ENCODE results near the gene BATF2. TPM values are rescaled to one million over a fixed set of nuclear protein-coding genes. Genes with fewer than 3 reads are reported as not detected.

Gene BATF2
- total RNA-seq, 6 experiments from 2014 or later: 1.9 to 2.5 (median 2.3) TPM

- DNase-seq (peak; percentile 86 to 91 (median 89)), ATAC-seq (peak; percentile 80 to 95 (median 88))
- no peaks in the 10 kb centered on the region for H3K27me3 ChIP-seq
- TF ChIP-seq, protein P1, sequence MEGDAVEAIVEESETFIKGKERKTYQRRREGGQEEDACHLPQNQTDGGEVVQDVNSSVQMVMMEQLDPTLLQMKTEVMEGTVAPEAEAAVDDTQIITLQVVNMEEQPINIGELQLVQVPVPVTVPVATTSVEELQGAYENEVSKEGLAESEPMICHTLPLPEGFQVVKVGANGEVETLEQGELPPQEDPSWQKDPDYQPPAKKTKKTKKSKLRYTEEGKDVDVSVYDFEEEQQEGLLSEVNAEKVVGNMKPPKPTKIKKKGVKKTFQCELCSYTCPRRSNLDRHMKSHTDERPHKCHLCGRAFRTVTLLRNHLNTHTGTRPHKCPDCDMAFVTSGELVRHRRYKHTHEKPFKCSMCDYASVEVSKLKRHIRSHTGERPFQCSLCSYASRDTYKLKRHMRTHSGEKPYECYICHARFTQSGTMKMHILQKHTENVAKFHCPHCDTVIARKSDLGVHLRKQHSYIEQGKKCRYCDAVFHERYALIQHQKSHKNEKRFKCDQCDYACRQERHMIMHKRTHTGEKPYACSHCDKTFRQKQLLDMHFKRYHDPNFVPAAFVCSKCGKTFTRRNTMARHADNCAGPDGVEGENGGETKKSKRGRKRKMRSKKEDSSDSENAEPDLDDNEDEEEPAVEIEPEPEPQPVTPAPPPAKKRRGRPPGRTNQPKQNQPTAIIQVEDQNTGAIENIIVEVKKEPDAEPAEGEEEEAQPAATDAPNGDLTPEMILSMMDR (IDR thresholded peaks at IDR 0.05): no peak
- no peak for TF ChIP-seq POLR2A (IDR thresholded peaks at IDR 0.05)
- intact Hi-C loops (cut with DNase I): no loop called here
- WGBS (ENCODE audit: insufficient coverage, low coverage, low lambda C conversion rate, missing lambda C conversion rate): 0% methylated on average over 7 of the region's 69 CpGs
- H3K4me1 ChIP-seq: peaks cover 0 to 10% (median 0%) of the 10 kb centered on the region in 4 donors
- H3K4me3 ChIP-seq: peak within 1 kb of the TSS; percentile 27 to 47 (median 44)
- no peak within 1 kb of the TSS for H3K27ac ChIP-seq
- no peaks in the 10 kb centered on the region for H3K36me3 ChIP-seq
- no peaks in the 10 kb centered on the region for H3K9me3 ChIP-seq
Measured at GRCh38 chr11:64971421-64972233, 25.1 kb downstream of the BATF2 start, which contains the start of gene MAJIN. Gene MAJIN (minus strand): TSS chr11:64972108. CDS start chr11:64959405, 12,703 bp downstream.

DNA sequence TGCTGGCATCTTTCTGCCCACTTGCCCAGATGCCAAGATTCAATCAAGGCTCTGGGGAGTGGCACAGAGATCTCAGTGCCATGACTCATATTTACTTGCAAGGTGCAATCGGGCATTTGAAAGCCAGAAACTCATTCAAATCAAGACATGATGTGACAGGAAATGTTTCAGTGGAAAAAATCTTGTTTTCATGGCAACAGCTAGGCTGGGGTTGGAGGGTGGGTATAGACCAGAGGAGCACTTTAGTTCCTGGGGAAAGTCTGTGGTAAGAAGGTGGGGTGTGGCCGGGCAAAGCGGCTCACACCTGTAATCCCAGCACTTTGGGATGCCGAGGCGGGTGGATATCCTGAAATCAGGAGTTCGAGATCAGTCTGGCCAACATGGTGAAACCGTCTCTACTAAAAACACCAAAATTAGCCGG lies 26.0 kb downstream of the BATF2 start:
- 84% methylated on average over 8 of the region's 8 CpGs for WGBS (ENCODE audit: insufficient coverage, low coverage, low lambda C conversion rate, missing lambda C conversion rate)
- intact Hi-C loops (cut with DNase I): no loop called here
- TF ChIP-seq, protein P1 (IDR thresholded peaks at IDR 0.05): no peak
- no peak for TF ChIP-seq POLR2A (IDR thresholded peaks at IDR 0.05)
- Histone ChIP-seq H3K4me3 (no peak overlapping the region), H3K4me1 (peaks cover 0 to 10% (median 0%) of the 10 kb centered on the region in 4 donors), H3K9me3 (no peaks in the 10 kb centered on the region), H3K27me3 (no peaks in the 10 kb centered on the region), H3K27ac (no peak overlapping the region), H3K36me3 (no peaks in the 10 kb centered on the region)
- DNase-seq (peak in 1 of 3 donors; percentile 20), ATAC-seq (no peak)

DNA sequence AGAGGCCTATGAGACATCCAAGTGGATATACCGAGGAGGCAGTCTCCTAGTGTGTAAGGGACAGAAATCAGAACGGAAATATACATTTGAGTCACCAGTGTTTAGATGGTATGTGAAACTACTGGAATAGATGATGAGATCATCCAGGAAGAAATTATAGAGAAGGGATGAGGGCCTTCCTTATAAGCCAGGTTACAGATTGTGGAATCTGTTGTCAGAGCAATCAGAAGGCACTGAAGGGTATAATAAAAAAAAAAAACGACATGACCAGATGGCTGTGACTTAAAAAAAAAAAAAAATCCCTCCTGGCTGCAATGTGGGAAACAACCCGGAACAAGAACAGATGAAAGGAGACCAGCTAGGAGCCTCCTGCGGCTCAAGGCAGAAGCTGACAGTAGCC lies 27.6 kb downstream of the BATF2 start:
- intact Hi-C loops (cut with DNase I): no loop called here
- WGBS (ENCODE audit: insufficient coverage, low coverage, low lambda C conversion rate, missing lambda C conversion rate): 63% methylated on average over 5 of the region's 5 CpGs
- H3K27me3 ChIP-seq: no peaks in the 10 kb centered on the region
- H3K9me3 ChIP-seq: no peaks in the 10 kb centered on the region
- DNase-seq (no peak), ATAC-seq (no peak)
- no peak overlapping the region for H3K27ac ChIP-seq
- H3K4me1 ChIP-seq: peaks cover 0 to 10% (median 0%) of the 10 kb centered on the region in 4 donors
- TF ChIP-seq, protein P1 (IDR thresholded peaks at IDR 0.05): no peak
- no peak for TF ChIP-seq POLR2A (IDR thresholded peaks at IDR 0.05)
- no peak overlapping the region for H3K4me3 ChIP-seq
- no peaks in the 10 kb centered on the region for H3K36me3 ChIP-seq

GRCh38 chr11:64967375-64967774 lies 29.4 kb downstream of the BATF2 start:
- no peaks in the 10 kb centered on the region for H3K36me3 ChIP-seq
- H3K27ac ChIP-seq: no peak overlapping the region
- no peak overlapping the region for H3K4me3 ChIP-seq
- intact Hi-C loops (cut with DNase I): no loop called here
- TF ChIP-seq POLR2A (IDR thresholded peaks at IDR 0.05): no peak
- TF ChIP-seq, protein P1 (IDR thresholded peaks at IDR 0.05): no peak
- H3K9me3 ChIP-seq: no peaks in the 10 kb centered on the region
- H3K27me3 ChIP-seq: no peaks in the 10 kb centered on the region
- no peak for DNase-seq
- 92% methylated on average over 3 of the region's 3 CpGs for WGBS (ENCODE audit: insufficient coverage, low coverage, low lambda C conversion rate, missing lambda C conversion rate)
- no peak for ATAC-seq
- peaks cover 0 to 10% (median 0%) of the 10 kb centered on the region in 4 donors for H3K4me1 ChIP-seq
